ENCODE data around the gene MRPS27. TPM values are rescaled to one million over a fixed set of nuclear protein-coding genes. Genes with fewer than 3 reads are reported as not detected.

MRPS27 gene
- total and polyA plus RNA-seq, 2 of the 13 experiments (the other 11 are each of a cell fraction or from before 2014, with no cell fraction given), result 71.8 to 115 TPM

DNA sequence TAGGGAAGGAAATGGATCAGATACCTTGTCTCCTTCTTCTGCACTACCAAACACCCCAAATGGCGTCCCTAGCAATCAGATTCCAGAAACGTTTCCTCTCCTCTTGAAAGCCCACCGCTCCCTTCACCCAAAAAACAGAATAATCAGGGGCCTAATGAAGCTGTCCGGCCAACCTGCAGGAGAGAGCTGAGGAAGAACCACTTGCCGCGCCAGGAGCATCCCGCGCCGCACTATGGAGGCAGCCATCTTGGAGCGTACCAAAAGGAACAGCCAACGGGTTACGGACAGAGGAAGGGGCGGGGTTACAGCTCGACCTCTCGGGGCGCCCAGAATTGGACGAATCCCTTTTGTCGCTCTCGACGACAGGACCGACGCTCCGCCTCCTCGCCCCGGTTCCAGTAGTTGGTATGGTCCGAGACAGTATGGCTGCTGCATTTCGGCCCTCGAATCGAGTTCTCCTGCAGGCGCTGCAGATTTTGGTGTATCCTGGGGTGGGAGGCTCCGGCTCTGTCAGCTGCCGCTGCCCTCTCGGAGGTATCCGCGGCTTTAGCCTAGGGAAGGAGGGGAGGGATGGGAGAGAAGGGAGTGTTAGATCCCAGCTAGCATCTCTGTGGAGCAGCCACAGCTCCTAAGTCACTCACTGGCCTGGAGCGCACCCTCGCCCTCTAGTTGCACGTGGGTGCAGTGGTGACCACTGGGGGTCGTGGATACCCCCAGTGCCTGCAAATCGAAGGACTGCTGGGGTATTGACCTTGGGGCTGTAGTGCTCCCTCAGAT is at the start of gene MRPS27, which contains the start of gene PTCD2 (continued):
- TF ChIP-seq, protein P1, sequence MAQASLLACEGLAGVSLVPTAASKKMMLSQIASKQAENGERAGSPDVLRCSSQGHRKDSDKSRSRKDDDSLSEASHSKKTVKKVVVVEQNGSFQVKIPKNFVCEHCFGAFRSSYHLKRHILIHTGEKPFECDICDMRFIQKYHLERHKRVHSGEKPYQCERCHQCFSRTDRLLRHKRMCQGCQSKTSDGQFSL (CRISPR knock-in tag; IDR thresholded peaks at IDR 0.05), result no peak
- TF ChIP-seq MXI1 (IDR thresholded peaks at IDR 0.05; ENCODE audit: borderline replicate concordance, low read depth, low read length) (peak; percentile 72; the same call in 1 of the 3 replicates), ZBTB7A (CRISPR knock-in tag; IDR thresholded peaks at IDR 0.05) (peak; percentile 97), ZNF224 (CRISPR knock-in tag; IDR thresholded peaks at IDR 0.05) (0 out of 2 replicates have a peak, but pooled peaks have one; percentile 28), KAT7 (CRISPR knock-in tag; IDR thresholded peaks at IDR 0.05; ENCODE audit: borderline replicate concordance) (peak; percentile 85; the same call in 1 of the 2 replicates), ZNF512B (CRISPR knock-in tag; IDR thresholded peaks at IDR 0.05; ENCODE audit: borderline replicate concordance) (no peak), MIXL1 (CRISPR knock-in tag; IDR thresholded peaks at IDR 0.05) (peak; percentile 36; the same call in 1 of the 2 replicates), ZMAT3 (CRISPR knock-in tag; conservative IDR thresholded peaks at IDR 0.05) (no peak), REL (CRISPR knock-in tag; conservative IDR thresholded peaks at IDR 0.05) (no peak), ZNF501 (CRISPR knock-in tag; IDR thresholded peaks at IDR 0.05) (peak; percentile 70), TBX2 (CRISPR knock-in tag; IDR thresholded peaks at IDR 0.05; ENCODE audit: borderline replicate concordance) (peak; percentile 27; the same call in 1 of the 2 replicates), U2AF1 (optimal IDR thresholded peaks at IDR 0.05; ENCODE audit: low read depth, low read length) (no peak), ARNT (IDR thresholded peaks at IDR 0.05) (no peak), ZNF496 (CRISPR knock-in tag; IDR thresholded peaks at IDR 0.05; ENCODE audit: insufficient replicate concordance) (no peak)
- TF ChIP-seq, protein P2, sequence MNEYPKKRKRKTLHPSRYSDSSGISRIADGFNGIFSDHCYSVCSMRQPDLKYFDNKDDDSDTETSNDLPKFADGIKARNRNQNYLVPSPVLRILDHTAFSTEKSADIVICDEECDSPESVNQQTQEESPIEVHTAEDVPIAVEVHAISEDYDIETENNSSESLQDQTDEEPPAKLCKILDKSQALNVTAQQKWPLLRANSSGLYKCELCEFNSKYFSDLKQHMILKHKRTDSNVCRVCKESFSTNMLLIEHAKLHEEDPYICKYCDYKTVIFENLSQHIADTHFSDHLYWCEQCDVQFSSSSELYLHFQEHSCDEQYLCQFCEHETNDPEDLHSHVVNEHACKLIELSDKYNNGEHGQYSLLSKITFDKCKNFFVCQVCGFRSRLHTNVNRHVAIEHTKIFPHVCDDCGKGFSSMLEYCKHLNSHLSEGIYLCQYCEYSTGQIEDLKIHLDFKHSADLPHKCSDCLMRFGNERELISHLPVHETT (CRISPR knock-in tag; conservative IDR thresholded peaks at IDR 0.05), result 0 out of 2 replicates have a peak, but pooled peaks have one; percentile 21
- TF ChIP-seq, protein P3, sequence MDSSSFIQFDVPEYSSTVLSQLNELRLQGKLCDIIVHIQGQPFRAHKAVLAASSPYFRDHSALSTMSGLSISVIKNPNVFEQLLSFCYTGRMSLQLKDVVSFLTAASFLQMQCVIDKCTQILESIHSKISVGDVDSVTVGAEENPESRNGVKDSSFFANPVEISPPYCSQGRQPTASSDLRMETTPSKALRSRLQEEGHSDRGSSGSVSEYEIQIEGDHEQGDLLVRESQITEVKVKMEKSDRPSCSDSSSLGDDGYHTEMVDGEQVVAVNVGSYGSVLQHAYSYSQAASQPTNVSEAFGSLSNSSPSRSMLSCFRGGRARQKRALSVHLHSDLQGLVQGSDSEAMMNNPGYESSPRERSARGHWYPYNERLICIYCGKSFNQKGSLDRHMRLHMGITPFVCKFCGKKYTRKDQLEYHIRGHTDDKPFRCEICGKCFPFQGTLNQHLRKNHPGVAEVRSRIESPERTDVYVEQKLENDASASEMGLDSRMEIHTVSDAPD (CRISPR knock-in tag; IDR thresholded peaks at IDR 0.05), result 0 out of 2 replicates have a peak, but pooled peaks have one; percentile 35
- TF ChIP-seq, protein P4, sequence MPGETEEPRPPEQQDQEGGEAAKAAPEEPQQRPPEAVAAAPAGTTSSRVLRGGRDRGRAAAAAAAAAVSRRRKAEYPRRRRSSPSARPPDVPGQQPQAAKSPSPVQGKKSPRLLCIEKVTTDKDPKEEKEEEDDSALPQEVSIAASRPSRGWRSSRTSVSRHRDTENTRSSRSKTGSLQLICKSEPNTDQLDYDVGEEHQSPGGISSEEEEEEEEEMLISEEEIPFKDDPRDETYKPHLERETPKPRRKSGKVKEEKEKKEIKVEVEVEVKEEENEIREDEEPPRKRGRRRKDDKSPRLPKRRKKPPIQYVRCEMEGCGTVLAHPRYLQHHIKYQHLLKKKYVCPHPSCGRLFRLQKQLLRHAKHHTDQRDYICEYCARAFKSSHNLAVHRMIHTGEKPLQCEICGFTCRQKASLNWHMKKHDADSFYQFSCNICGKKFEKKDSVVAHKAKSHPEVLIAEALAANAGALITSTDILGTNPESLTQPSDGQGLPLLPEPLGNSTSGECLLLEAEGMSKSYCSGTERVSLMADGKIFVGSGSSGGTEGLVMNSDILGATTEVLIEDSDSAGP (CRISPR knock-in tag; IDR thresholded peaks at IDR 0.05; ENCODE audit: borderline replicate concordance), result peak; percentile 79; the same call in 1 of the 2 replicates
- TF ChIP-seq, protein P5, sequence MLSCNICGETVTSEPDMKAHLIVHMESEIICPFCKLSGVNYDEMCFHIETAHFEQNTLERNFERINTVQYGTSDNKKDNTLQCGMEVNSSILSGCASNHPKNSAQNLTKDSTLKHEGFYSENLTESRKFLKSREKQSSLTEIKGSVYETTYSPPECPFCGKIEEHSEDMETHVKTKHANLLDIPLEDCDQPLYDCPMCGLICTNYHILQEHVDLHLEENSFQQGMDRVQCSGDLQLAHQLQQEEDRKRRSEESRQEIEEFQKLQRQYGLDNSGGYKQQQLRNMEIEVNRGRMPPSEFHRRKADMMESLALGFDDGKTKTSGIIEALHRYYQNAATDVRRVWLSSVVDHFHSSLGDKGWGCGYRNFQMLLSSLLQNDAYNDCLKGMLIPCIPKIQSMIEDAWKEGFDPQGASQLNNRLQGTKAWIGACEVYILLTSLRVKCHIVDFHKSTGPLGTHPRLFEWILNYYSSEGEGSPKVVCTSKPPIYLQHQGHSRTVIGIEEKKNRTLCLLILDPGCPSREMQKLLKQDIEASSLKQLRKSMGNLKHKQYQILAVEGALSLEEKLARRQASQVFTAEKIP (CRISPR knock-in tag; IDR thresholded peaks at IDR 0.05; ENCODE audit: borderline replicate concordance), result no peak

Measured in HepG2 (cell line).